ENCODE measurements around the gene MNS1.
"Not testable (repeated sequence)": the region's sequence is repeated elsewhere in the genome, so short reads cannot be mapped to it uniquely, and the experiment has no call there.

The MNS1 gene

GRCh38 chr15:56442354-56442753, 22.6 kb downstream of the MNS1 start:
- DNase-seq = no peak

GRCh38 chr15:56440214-56440770, 24.6 kb downstream of the MNS1 start:
- DNase-seq = no peak

GRCh38 chr15:56432304-56432703, 32.6 kb downstream of the MNS1 start:
- no peak for DNase-seq

GRCh38 chr15:56428821-56429458, 36.0 kb downstream of the MNS1 start:
- DNase-seq = peak; percentile 12

GRCh38 chr15:56425976-56426375, 39.0 kb downstream of the MNS1 start:
- DNase-seq = no peak

- DNase-seq = no peak
These were observed 39.7 kb downstream of the MNS1 start for GRCh38 chr15:56425276-56425675.

GRCh38 chr15:56413114-56413733, 51.7 kb downstream of the MNS1 start:
- not testable (repeated sequence) for DNase-seq

- no peak for DNase-seq
These were observed 53.7 kb downstream of the MNS1 start for GRCh38 chr15:56411122-56411749.

GRCh38 chr15:56410721-56411120, 54.2 kb downstream of the MNS1 start:
- DNase-seq = no peak

GRCh38 chr15:56399209-56399608, 65.7 kb downstream of the MNS1 start:
- DNase-seq = not testable (repeated sequence)

- not testable (repeated sequence) for DNase-seq
These were observed 67.6 kb downstream of the MNS1 start for GRCh38 chr15:56397325-56397724.

- DNase-seq = no peak
These were observed 70.0 kb downstream of the MNS1 start for GRCh38 chr15:56394909-56395308.

GRCh38 chr15:56393277-56393676, 71.7 kb downstream of the MNS1 start:
- no peak for DNase-seq

GRCh38 chr15:56390739-56391267, 74.1 kb downstream of the MNS1 start:
- DNase-seq = no peak

- DNase-seq = no peak
These were observed 79.0 kb downstream of the MNS1 start for GRCh38 chr15:56385908-56386307.

- DNase-seq = no peak
These were observed 81.9 kb downstream of the MNS1 start for GRCh38 chr15:56383010-56383409.

All from NCI-H1417 treated with DMSO at 0.1 percent for 48 hours (cell line).